Activated T-helper 1 cell treated with anti-CD3 and anti-CD28 coated beads, Interleukin-2, amount 50 U/mL, for 16 hours (primary cell): ENCODE data around the gene EOLA1.
"Not testable (repeated sequence)": the region's sequence is repeated elsewhere in the genome, so short reads cannot be mapped to it uniquely, and the experiment has no call there.

Source experiments
- DNase-seq, 2 donors: peaks; one replicate each; pipeline ENCODE4 v3.0.0-alpha.2; 2020; ENCODE audit warnings: low read depth in 1 of 2, low spot score in 1 of 2

EOLA1 gene

GRCh38 chrX:149540621-149541520 is at the start of gene EOLA1:
EOLA1 (plus strand) TSS chrX:149541012; CDS start chrX:149545631, 4,619 bp downstream.
- peak; percentile 73 to 78 for DNase-seq

- DNase-seq, result no peak
These were observed 49.0 kb upstream of the EOLA1 start for GRCh38 chrX:149491812-149492211.

- no peak for DNase-seq
These were observed 46.9 kb upstream of the EOLA1 start for GRCh38 chrX:149493567-149494562.

GRCh38 chrX:149494844-149495565 is 45.8 kb upstream of the EOLA1 start:
- no peak for DNase-seq

- DNase-seq, result no peak
These were observed 45.2 kb upstream of the EOLA1 start for GRCh38 chrX:149495573-149496071.

- DNase-seq, result no peak
These were observed 43.8 kb upstream of the EOLA1 start for GRCh38 chrX:149497054-149497453.

GRCh38 chrX:149497626-149498025 is 43.2 kb upstream of the EOLA1 start:
- DNase-seq, result no peak

GRCh38 chrX:149498767-149499166 is 42.0 kb upstream of the EOLA1 start:
- no peak for DNase-seq

- no peak for DNase-seq
These were observed 41.0 kb upstream of the EOLA1 start for GRCh38 chrX:149499766-149500165.

- not testable (repeated sequence) for DNase-seq
These were observed 37.9 kb upstream of the EOLA1 start for GRCh38 chrX:149502923-149503322.

GRCh38 chrX:149503446-149503845 is 37.4 kb upstream of the EOLA1 start:
- DNase-seq, result peak; percentile 21 to 39

GRCh38 chrX:149504226-149504914 is 36.4 kb upstream of the EOLA1 start:
- DNase-seq, result peak; percentile 30 to 35

GRCh38 chrX:149504915-149505651 is 35.7 kb upstream of the EOLA1 start, which contains the start of gene IDS:
IDS (minus strand) TSS chrX:149505306; CDS start chrX:149505137, 169 bp downstream.
- DNase-seq, result peak; percentile 67 to 70

- no peak for DNase-seq
These were observed 35.1 kb upstream of the EOLA1 start for GRCh38 chrX:149505671-149506070.

GRCh38 chrX:149506349-149506748 is 34.5 kb upstream of the EOLA1 start:
- DNase-seq, result no peak

- DNase-seq, result no peak
These were observed 32.3 kb upstream of the EOLA1 start for GRCh38 chrX:149508467-149508866.

- DNase-seq, result no peak
These were observed 30.4 kb upstream of the EOLA1 start for GRCh38 chrX:149510386-149510785.

GRCh38 chrX:149511081-149511480 is 29.7 kb upstream of the EOLA1 start:
- DNase-seq, result no peak

GRCh38 chrX:149512225-149512885 is 28.5 kb upstream of the EOLA1 start:
- DNase-seq, result peak; percentile 19 to 34
